Measurements from ENCODE around the gene AFAP1L1.

The AFAP1L1 gene

DNA sequence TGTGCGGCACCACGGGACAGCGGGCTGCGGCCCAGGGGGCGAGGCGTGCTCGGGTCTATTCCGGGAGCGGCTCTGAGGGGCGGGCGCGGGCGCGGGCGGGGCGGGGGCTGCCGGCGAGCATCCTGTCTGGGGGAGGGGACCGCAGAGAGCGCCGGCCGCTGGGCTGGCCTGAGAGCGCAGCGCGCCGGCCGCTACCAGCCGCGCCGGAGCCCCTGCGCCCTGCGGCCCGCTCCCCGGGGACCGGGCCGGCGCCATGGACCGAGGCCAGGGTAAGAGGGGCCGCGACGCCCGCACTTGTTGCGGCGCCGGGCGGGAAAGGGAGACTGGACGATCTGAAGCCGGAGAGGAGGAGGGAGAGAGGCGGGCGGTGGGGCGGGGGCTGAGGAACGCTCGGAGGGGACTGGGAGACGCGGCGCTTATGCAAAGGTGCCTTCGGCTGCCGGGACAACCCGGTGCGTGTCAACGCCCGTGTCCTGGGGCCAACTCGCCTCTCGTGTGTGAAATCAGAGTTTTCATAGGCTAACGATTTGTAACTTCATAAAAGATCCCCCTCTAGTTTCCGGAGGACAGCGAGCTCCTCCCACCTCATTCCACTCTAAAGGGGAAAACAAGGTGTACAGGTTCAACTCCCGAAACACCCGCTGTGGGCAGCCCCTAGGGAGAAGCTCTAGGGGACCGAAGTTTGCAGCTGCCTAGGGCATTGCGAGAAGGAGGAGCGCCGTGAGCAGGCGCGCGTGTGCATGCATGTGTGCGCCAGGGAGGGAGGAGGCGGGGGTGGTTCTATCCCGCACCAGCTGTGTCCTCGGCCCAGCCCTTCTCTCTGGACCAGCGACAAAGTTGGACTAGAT is at the start of gene AFAP1L1:
Gene AFAP1L1 (plus strand): TSS at position 144 of the 848 bp plus-strand sequence. CDS start 110 bp downstream, at position 254.
- intact Hi-C loops (cut with DNase I; ENCODE audit: low total_unique reads), result no loop called here
- Histone ChIP-seq H3K4me1 (peaks cover 0 to 19% (median 8%) of the 10 kb centered on the region in 4 donors), H3K27ac (peak within 1 kb of the TSS; percentile 69 to 77), H3K27me3 (no peaks in the 10 kb centered on the region), H3K36me3 (no peaks in the 10 kb centered on the region), H3K4me3 (peak within 1 kb of the TSS; percentile 66 to 85), H3K9me3 (no peaks in the 10 kb centered on the region)
- DNase-seq, result peak; percentile 80 to 84
- TF ChIP-seq, protein P1, sequence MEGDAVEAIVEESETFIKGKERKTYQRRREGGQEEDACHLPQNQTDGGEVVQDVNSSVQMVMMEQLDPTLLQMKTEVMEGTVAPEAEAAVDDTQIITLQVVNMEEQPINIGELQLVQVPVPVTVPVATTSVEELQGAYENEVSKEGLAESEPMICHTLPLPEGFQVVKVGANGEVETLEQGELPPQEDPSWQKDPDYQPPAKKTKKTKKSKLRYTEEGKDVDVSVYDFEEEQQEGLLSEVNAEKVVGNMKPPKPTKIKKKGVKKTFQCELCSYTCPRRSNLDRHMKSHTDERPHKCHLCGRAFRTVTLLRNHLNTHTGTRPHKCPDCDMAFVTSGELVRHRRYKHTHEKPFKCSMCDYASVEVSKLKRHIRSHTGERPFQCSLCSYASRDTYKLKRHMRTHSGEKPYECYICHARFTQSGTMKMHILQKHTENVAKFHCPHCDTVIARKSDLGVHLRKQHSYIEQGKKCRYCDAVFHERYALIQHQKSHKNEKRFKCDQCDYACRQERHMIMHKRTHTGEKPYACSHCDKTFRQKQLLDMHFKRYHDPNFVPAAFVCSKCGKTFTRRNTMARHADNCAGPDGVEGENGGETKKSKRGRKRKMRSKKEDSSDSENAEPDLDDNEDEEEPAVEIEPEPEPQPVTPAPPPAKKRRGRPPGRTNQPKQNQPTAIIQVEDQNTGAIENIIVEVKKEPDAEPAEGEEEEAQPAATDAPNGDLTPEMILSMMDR (IDR thresholded peaks at IDR 0.05), result no peak

DNA sequence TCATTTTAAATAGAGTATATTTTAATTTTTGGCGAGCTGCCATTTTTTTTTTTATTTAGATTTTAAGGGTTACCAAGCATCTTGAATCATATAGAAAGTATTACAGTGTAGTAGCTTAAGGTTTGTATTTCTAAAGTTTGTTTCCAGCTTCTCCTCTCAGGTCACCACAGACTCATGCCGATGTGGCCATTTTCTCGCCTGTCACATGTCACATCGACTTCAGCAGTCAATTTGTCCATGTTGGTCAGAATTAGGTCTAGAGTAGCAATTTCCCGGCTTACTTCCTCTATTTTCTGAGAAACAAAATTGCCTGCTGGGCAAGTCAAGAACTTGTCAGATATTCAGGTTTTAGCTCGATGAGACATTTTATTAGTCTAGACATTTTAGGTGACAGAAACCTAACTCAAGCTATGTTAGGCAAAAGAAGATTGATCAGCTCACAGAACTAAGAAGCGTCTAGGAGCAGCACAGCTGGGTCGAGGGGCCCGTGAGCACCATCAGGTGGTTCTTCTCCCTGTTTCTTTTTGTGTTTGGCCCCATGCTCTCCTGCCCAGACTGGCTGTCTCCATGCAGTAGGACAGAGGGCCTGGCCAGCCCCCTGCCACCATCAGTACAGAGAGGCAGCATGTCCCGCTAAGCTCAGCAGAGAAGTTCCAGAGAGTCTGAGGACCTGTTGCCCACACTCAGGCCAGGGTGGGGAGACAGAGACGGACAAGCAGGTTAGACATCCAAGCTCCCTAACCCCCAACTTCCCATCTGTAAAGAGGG is 48.4 kb upstream of the AFAP1L1 start:
- DNase-seq, result peak in 1 of 2 donors; percentile 33
- no peaks in the 10 kb centered on the region for H3K4me1 ChIP-seq
- intact Hi-C loops (cut with DNase I; ENCODE audit: low total_unique reads), result no loop called here
- no peak overlapping the region for H3K27ac ChIP-seq
- H3K27me3 ChIP-seq, result no peaks in the 10 kb centered on the region
- H3K36me3 ChIP-seq, result peaks cover 0 to 4% (median 0%) of the 10 kb centered on the region in 3 donors
- no peaks in the 10 kb centered on the region for H3K9me3 ChIP-seq
- H3K4me3 ChIP-seq, result no peak overlapping the region
- TF ChIP-seq, protein P1 (IDR thresholded peaks at IDR 0.05), result no peak

DNA sequence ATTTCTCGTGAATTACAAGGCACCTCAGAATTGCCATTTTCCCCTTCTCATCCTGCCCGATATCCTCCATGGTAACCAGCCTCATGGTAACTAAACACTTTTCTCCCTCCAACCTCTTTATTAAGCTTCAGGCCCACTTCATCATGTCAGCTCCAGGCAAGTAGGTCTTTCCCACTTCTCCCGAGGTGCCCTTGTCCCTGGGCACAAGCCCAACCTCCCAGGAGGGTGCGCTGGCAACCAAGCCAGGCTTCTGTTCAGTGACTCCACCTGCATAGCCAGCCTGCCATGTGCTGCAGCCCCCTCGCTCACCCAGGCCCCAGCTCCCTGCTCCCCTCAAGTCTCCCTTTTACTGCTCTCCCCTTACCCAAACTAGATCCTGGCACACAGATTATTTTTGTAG is 47.4 kb upstream of the AFAP1L1 start:
- no peak for DNase-seq
- intact Hi-C loops (cut with DNase I; ENCODE audit: low total_unique reads), result no loop called here
- TF ChIP-seq, protein P1 (IDR thresholded peaks at IDR 0.05), result no peak
- H3K27ac ChIP-seq, result no peak overlapping the region
- H3K27me3 ChIP-seq, result no peaks in the 10 kb centered on the region
- H3K9me3 ChIP-seq, result no peaks in the 10 kb centered on the region
- no peak overlapping the region for H3K4me3 ChIP-seq
- no peaks in the 10 kb centered on the region for H3K36me3 ChIP-seq
- H3K4me1 ChIP-seq, result peaks cover 0 to 4% (median 1%) of the 10 kb centered on the region in 4 donors

DNA sequence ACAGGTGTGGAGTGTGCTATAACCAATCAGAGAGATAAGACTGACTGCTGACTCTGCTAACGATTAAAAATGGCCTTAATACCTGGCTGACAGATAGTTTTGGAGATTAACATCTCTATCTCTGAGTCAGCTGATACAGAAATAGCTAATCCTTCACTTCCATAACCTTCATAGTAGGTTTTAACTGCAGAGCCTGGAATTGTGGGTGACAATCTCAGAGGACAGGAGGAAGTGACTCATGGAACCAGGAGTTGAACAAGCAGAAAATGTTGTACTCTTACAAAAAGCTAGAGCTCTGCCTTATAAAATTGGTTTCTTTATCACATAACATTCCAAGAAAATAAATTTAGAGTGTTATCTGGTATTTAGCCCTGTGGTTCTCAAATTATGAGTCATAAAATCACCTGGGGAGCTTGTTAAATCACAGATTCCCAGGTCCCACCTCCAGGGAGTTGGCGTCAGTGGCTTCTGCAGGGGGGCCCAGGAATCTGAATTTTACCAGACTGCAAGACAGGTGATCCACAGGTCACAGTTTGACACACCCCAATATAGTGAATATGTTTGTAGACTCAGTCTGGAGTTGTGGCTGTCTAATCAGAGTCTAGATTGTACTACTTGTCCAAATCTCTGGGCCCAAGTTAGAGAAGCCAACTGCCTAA is 44.4 kb upstream of the AFAP1L1 start:
- H3K9me3 ChIP-seq, result no peaks in the 10 kb centered on the region
- TF ChIP-seq, protein P1 (IDR thresholded peaks at IDR 0.05), result no peak
- no peaks in the 10 kb centered on the region for H3K27me3 ChIP-seq
- no peak overlapping the region for H3K27ac ChIP-seq
- no peak for DNase-seq
- peaks cover 0 to 4% (median 1%) of the 10 kb centered on the region in 4 donors for H3K4me1 ChIP-seq
- no peak overlapping the region for H3K4me3 ChIP-seq
- intact Hi-C loops (cut with DNase I; ENCODE audit: low total_unique reads), result loop anchor here (5.0 kb wide), 1 partner anchor 85 kb away; the partner anchor contains the start of gene ABLIM3
- H3K36me3 ChIP-seq, result no peaks in the 10 kb centered on the region

DNA sequence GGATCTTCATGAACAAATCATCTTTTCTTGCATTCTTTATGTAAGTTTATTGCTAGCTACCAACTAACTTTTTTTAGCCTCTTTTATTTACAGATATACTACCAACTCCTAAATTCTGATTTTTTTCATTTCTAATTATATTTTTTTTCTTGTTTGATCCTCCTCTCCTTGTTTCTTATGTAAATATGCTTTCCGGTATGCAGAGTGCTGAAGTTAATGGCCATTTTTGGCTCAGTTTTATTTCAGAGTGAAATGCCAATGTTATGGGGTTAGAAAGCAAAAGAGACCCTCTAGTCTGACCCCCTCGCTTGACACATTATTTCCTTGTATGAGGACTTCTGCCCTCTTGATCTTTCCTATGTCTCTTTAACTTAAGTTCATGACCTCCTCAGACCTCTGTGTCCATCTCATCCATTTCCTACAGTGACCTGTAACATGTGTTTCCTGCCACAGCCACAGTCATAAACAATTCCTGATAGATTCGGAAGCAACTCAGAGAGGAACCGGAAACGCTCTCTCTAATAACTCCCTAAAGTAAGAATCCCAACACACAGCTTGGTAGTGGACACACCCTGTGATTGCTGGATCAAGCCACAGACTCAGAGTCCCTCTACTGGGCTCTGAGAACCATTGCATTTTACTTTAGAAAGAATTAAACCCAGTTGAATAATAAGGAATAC is 42.9 kb upstream of the AFAP1L1 start:
- H3K4me1 ChIP-seq, result peaks cover 0 to 4% (median 1%) of the 10 kb centered on the region in 4 donors
- peak in 1 of 2 donors; percentile 52 for DNase-seq
- no peaks in the 10 kb centered on the region for H3K9me3 ChIP-seq
- intact Hi-C loops (cut with DNase I; ENCODE audit: low total_unique reads), result loop anchor here (5.0 kb wide), 1 partner anchor 86 kb away; the partner anchor contains the start of gene ABLIM3
- H3K27ac ChIP-seq, result peak overlapping the region in 1 of 2 donors; percentile 5
- TF ChIP-seq, protein P1 (IDR thresholded peaks at IDR 0.05), result peak; percentile 58 to 72
- H3K36me3 ChIP-seq, result peaks cover 0 to 4% (median 0%) of the 10 kb centered on the region in 3 donors
- H3K27me3 ChIP-seq, result no peaks in the 10 kb centered on the region
- H3K4me3 ChIP-seq, result no peak overlapping the region

Measured in tibial artery (tissue), 4 donors.